Parathyroid adenoma (tissue), 2 donors: ENCODE data around the gene DCUN1D3.

ENCODE experiments used
- H2AFZ ChIP-seq: fragments of 300-600 bp; sonication (generic); one replicate; pipeline ENCODE4 v1.7.0; 2017; ENCODE audit warnings: antibody characterized with exemption, mild to moderate bottlenecking
- H3K27ac ChIP-seq: fragments of 300-600 bp; sonication (generic); one replicate; pipeline ENCODE4 v1.7.0; 2017
- H3K27me3 ChIP-seq: fragments of 300-600 bp; sonication (generic); one replicate; pipeline ENCODE4 v1.7.0; 2017; ENCODE audit warnings: low read length; ENCODE audit not compliant: control insufficient read depth, insufficient read depth
- H3K36me3 ChIP-seq: fragments of 300-600 bp; sonication (generic); one replicate; pipeline ENCODE4 v1.7.0; 2017; ENCODE audit warnings: low read length; ENCODE audit not compliant: control insufficient read depth, insufficient read depth
- H3K4me1 ChIP-seq: fragments of 300-600 bp; sonication (generic); one replicate; pipeline ENCODE4 v1.7.0; 2017; ENCODE audit warnings: control low read depth
- H3K4me2 ChIP-seq: fragments of 300-600 bp; sonication (generic); one replicate; pipeline ENCODE4 v1.7.0; 2017; ENCODE audit warnings: low read length
- H3K4me3 ChIP-seq: fragments of 300-600 bp; sonication (generic); one replicate; pipeline ENCODE4 v1.7.0; 2017; ENCODE audit warnings: low read depth, low read length
- H3K79me2 ChIP-seq: fragments of 300-600 bp; sonication (generic); one replicate; pipeline ENCODE4 v1.7.0; 2017; ENCODE audit warnings: control low read depth
- H3K9ac ChIP-seq: fragments of 300-600 bp; sonication (generic); one replicate; pipeline ENCODE4 v1.7.0; 2017; ENCODE audit warnings: mild to moderate bottlenecking
- H3K9me3 ChIP-seq: fragments of 300-600 bp; sonication (generic); one replicate; pipeline ENCODE4 v1.7.0; 2017; ENCODE audit warnings: low read length; ENCODE audit not compliant: control insufficient read depth
- CTCF ChIP-seq: fragments of 300-600 bp; sonication (generic); IDR thresholded peaks from one replicate; pipeline ENCODE4 v1.7.0; 2017; ENCODE audit warnings: antibody characterized with exemption, mild to moderate bottlenecking
- donor health status: primary hyperparathyroidism.

Gene DCUN1D3

GRCh38 chr16:20920799-20921198 is 20.6 kb upstream of the DCUN1D3 start:
- Histone ChIP-seq H3K4me3 (no peak overlapping the region), H3K4me2 (no peak overlapping the region), H3K36me3 (no peaks in the 10 kb centered on the region), H3K9me3 (no peaks in the 10 kb centered on the region), H2AFZ (no peak overlapping the region), H3K27ac (no peak overlapping the region), H3K27me3 (no peaks in the 10 kb centered on the region), H3K4me1 (no peaks in the 10 kb centered on the region), H3K79me2 (no peaks in the 10 kb centered on the region), H3K9ac (no peak overlapping the region)
- no peak for TF ChIP-seq CTCF

DNA sequence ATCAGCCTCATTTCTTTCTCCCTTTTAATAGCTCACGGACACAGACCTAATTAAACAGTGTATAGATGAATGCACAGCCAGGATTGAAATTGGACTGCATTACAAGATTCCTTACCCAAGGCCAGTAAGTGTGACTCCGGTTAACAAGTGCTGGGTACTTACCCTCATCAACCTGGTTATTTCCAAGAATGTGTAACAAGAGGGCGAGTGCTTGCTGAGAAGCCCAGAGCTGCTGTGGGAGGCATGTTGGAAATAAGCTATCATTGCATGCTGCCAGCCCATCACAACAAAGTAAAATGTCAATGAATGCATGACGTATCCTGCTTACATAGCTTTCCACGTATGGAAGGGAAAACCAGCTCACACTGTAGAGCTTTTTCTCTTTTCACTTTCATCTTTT is 19.9 kb upstream of the DCUN1D3 start:
- H3K27ac ChIP-seq = no peak overlapping the region
- no peaks in the 10 kb centered on the region for H3K36me3 ChIP-seq
- H3K4me3 ChIP-seq = no peak overlapping the region
- no peaks in the 10 kb centered on the region for H3K79me2 ChIP-seq
- no peak overlapping the region for H2AFZ ChIP-seq
- no peak overlapping the region for H3K4me2 ChIP-seq
- H3K27me3 ChIP-seq = no peaks in the 10 kb centered on the region
- H3K9ac ChIP-seq = no peak overlapping the region
- no peaks in the 10 kb centered on the region for H3K9me3 ChIP-seq
- H3K4me1 ChIP-seq = no peaks in the 10 kb centered on the region
- TF ChIP-seq CTCF = no peak

- no peak overlapping the region for H2AFZ ChIP-seq
- H3K27ac ChIP-seq = no peak overlapping the region
- no peaks in the 10 kb centered on the region for H3K36me3 ChIP-seq
- H3K9me3 ChIP-seq = no peaks in the 10 kb centered on the region
- H3K27me3 ChIP-seq = no peaks in the 10 kb centered on the region
- no peak overlapping the region for H3K4me3 ChIP-seq
- no peak for TF ChIP-seq CTCF
- H3K79me2 ChIP-seq = no peaks in the 10 kb centered on the region
- H3K9ac ChIP-seq = no peak overlapping the region
- no peak overlapping the region for H3K4me2 ChIP-seq
- no peaks in the 10 kb centered on the region for H3K4me1 ChIP-seq
Observed at GRCh38 chr16:20918486-20919239, 18.5 kb upstream of the DCUN1D3 start.

- Histone ChIP-seq H3K36me3 (no peaks in the 10 kb centered on the region), H3K4me3 (no peak overlapping the region), H3K79me2 (peaks cover under 1% of the 10 kb centered on the region), H3K4me1 (no peaks in the 10 kb centered on the region), H3K27ac (no peak overlapping the region), H3K27me3 (no peaks in the 10 kb centered on the region), H3K9me3 (no peaks in the 10 kb centered on the region), H3K4me2 (no peak overlapping the region), H2AFZ (no peak overlapping the region), H3K9ac (no peak overlapping the region)
- no peak for TF ChIP-seq CTCF
Observed at GRCh38 chr16:20916942-20917341, 16.8 kb upstream of the DCUN1D3 start.

GRCh38 chr16:20916289-20916688 is 16.1 kb upstream of the DCUN1D3 start:
- no peak for TF ChIP-seq CTCF
- no peak overlapping the region for H2AFZ ChIP-seq
- H3K4me1 ChIP-seq = no peaks in the 10 kb centered on the region
- H3K9ac ChIP-seq = no peak overlapping the region
- no peak overlapping the region for H3K27ac ChIP-seq
- H3K79me2 ChIP-seq = peaks cover 4% of the 10 kb centered on the region
- H3K4me2 ChIP-seq = no peak overlapping the region
- H3K9me3 ChIP-seq = no peaks in the 10 kb centered on the region
- H3K4me3 ChIP-seq = no peak overlapping the region
- H3K36me3 ChIP-seq = no peaks in the 10 kb centered on the region
- H3K27me3 ChIP-seq = no peaks in the 10 kb centered on the region
